GM12891 (cell line): Measurements from ENCODE around the gene RHPN2.

Experiments used
- POLR2A ChIP-seq: IDR thresholded peaks from 2 replicates; pipeline ENCODE4 v1.6.1; 2011; ENCODE audit warnings: low read depth, low read length, control low read depth
- POLR2AphosphoS5 ChIP-seq: IDR thresholded peaks from 2 replicates; pipeline ENCODE4 v1.6.1; 2011; ENCODE audit warnings: low read depth, low read length, control low read depth
- TAF1 ChIP-seq: IDR thresholded peaks from 2 replicates; pipeline ENCODE4 v1.6.1; 2011; ENCODE audit warnings: low read depth, low read length, control low read depth

DNA sequence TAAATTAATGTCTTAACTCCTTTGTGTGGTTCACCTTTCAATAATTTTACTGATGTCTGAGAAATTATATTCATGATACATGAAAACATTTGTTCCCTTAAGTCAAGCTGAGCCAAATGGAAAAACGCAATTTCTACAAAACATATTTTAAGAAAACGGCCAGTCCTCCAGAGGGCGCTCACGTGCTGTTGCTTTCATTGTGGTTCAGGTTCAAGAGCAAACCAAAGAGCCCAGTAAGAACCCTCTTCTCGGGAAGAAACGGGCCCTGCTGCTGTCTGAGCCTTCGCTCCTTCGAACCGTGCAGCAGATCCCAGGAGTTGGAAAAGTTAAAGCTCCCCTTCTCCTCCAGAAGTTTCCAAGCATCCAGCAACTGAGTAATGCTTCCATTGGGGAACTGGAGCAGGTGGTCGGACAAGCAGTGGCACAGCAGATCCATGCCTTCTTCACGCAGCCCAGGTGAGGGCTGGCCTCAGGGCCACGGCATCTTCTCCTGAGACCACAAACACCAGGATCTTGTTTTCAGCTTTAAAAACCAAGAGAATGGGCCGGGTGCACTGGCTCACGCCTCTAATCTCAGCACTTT, 88.4 kb downstream of the RHPN2 start:
- TF ChIP-seq POLR2A (no peak), TAF1 (no peak), POLR2AphosphoS5 (no peak)
